DMS114 treated with DMSO at 0.1 percent for 48 hours (cell line): ENCODE measurements around the gene BTG1.
"Not testable (repeated sequence)": the region's sequence is repeated elsewhere in the genome, so short reads cannot be mapped to it uniquely, and the experiment has no call there.

Experiments
- DNase-seq: peaks from one replicate; lab custom pipeline; 2025; ENCODE audit not compliant: unreplicated experiment; lab: John Stamatoyannopoulos, UW

BTG1 gene

GRCh38 chr12:92151916-92152315 is 6.3 kb upstream of the BTG1 start:
- DNase-seq: no peak

GRCh38 chr12:92149563-92149962 is 3.9 kb upstream of the BTG1 start:
- no peak for DNase-seq

GRCh38 chr12:92147491-92147890 is 1.8 kb upstream of the BTG1 start:
- DNase-seq: no peak

- peak; percentile 68 for DNase-seq
Observed at GRCh38 chr12:92146497-92147224, 1.0 kb upstream of the BTG1 start.

- no peak for DNase-seq
Observed at GRCh38 chr12:92145481-92145730, 240 bp downstream of the BTG1 start.

GRCh38 chr12:92144631-92145480 is 790 bp downstream of the BTG1 start:
- DNase-seq: peak; percentile 48

GRCh38 chr12:92143686-92144630 is 1.7 kb downstream of the BTG1 start:
- peak; percentile 48 for DNase-seq

- no peak for DNase-seq
Observed at GRCh38 chr12:92143258-92143657, 2.4 kb downstream of the BTG1 start.

- DNase-seq: no peak
Observed at GRCh38 chr12:92142251-92142926, 3.3 kb downstream of the BTG1 start.

- DNase-seq: no peak
Observed at GRCh38 chr12:92141591-92142121, 4.0 kb downstream of the BTG1 start.

GRCh38 chr12:92140896-92141536 is 4.6 kb downstream of the BTG1 start:
- no peak for DNase-seq

- DNase-seq: no peak
Observed at GRCh38 chr12:92140156-92140555, 5.5 kb downstream of the BTG1 start.

- no peak for DNase-seq
Observed at GRCh38 chr12:92139634-92140150, 6.0 kb downstream of the BTG1 start.

GRCh38 chr12:92138626-92139025 is 7.0 kb downstream of the BTG1 start:
- no peak for DNase-seq

GRCh38 chr12:92138144-92138543 is 7.5 kb downstream of the BTG1 start:
- no peak for DNase-seq

- no peak for DNase-seq
Observed at GRCh38 chr12:92136965-92137721, 8.5 kb downstream of the BTG1 start.

GRCh38 chr12:92136026-92136730 is 9.5 kb downstream of the BTG1 start:
- no peak for DNase-seq

GRCh38 chr12:92135541-92135940 is 10.1 kb downstream of the BTG1 start:
- DNase-seq: not testable (repeated sequence)
